Daoy (cell line): ENCODE data around the gene FOXL2. TPM values are rescaled to one million over a fixed set of nuclear protein-coding genes. Genes with fewer than 3 reads are reported as not detected.

Experiments used
- total RNA-seq: library from RNA; depleted of rRNA; stranded (reverse); fragments of >200 nt; shearing (Covaris generic); gene quantifications from 2 replicates; pipeline ENCODE4 v1.2.3, GENCODE V29; 2014; rRNA removed

Gene FOXL2
- total RNA-seq, 1 experiment from 2014 or later: 9.0 TPM

Other genes starting within 250 kb of the FOXL2 start
- 6.6 and 7.8 TPM in 2 replicates for gene PIK3CB, start 112.2 kb downstream of the FOXL2 start, total RNA-seq
- gene FOXL2NB, start 80 bp upstream of the FOXL2 start, total RNA-seq: 4.1 and 7.2 TPM in 2 replicates
- gene PRR23A, start 59.1 kb upstream of the FOXL2 start, total RNA-seq: not detected in 2 replicates
- not detected in 2 replicates for gene PRR23B, start 73.8 kb upstream of the FOXL2 start, total RNA-seq
- not detected in 2 replicates for gene PRR23C, start 97.8 kb upstream of the FOXL2 start, total RNA-seq